GM12874 (cell line): ENCODE data around the gene ULBP3.

Experiments used
- TF ChIP-seq, protein P1 (sequence below): IDR thresholded peaks from 2 replicates; pipeline ENCODE4 v1.5.1; 2011; ENCODE audit warnings: low read depth, mild to moderate bottlenecking, control low read depth, low read length, moderate library complexity; ENCODE audit not compliant: insufficient read depth

The ULBP3 gene

DNA sequence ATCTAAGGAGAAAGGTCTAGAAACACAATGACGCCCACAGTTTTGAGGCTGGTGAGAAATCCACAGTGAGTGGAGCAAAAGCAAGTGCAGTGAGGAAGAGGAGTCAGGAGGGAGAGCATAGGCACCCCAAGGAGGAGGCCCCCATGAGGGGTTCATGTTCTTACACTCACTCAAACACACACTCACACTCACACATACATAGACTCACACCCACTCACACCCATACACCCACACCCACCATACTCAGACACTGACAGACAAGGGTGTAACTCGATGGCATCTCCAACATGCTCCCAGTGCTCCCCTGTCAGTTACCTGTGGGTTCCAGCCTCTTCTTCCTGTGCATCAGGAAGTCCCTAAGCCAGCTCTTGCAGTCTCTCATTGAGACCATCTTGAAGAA is 3.8 kb downstream of the ULBP3 start:
- TF ChIP-seq, protein P1, sequence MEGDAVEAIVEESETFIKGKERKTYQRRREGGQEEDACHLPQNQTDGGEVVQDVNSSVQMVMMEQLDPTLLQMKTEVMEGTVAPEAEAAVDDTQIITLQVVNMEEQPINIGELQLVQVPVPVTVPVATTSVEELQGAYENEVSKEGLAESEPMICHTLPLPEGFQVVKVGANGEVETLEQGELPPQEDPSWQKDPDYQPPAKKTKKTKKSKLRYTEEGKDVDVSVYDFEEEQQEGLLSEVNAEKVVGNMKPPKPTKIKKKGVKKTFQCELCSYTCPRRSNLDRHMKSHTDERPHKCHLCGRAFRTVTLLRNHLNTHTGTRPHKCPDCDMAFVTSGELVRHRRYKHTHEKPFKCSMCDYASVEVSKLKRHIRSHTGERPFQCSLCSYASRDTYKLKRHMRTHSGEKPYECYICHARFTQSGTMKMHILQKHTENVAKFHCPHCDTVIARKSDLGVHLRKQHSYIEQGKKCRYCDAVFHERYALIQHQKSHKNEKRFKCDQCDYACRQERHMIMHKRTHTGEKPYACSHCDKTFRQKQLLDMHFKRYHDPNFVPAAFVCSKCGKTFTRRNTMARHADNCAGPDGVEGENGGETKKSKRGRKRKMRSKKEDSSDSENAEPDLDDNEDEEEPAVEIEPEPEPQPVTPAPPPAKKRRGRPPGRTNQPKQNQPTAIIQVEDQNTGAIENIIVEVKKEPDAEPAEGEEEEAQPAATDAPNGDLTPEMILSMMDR = no peak

DNA sequence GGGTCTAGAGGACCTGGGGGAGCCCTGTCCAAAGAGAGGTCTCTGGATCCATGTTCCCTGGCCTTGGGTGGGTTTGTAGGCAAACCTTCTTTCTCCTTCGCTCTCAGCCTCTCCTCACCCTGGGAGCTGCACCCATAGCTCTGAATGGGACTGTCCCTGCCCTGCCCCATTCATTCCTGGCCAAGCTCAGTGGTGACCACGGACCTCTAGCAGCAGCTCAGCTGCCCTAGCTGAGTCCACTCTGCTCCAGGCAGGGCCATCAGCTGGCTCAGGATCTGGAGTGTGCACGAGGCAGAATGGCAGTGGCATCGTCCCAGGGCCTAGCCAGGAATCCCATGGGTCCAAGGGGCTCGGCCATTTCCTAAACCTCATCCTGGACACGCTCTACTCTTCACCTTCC is 5.3 kb downstream of the ULBP3 start:
- TF ChIP-seq, protein P1 = no peak

DNA sequence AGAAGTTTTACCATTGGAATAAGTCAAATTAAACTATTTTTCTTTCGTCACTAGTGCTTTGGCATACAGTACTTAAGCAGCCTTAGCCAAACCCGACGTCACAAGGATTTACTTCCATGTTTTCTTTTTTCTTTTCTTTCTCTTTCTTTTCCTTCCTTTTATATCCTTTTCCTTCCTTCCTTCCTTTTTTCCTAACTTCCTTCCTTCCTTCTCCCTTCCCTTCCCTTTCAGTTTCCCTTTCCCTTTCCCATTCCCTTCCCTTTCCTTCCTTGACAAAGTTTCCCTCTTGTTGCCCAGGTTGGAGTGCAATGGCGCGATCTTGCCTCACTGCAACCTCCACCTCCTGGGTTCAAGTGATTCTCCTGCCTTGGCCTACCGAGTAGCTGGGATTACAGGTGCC is 9.9 kb downstream of the ULBP3 start:
- TF ChIP-seq, protein P1 = no peak

DNA sequence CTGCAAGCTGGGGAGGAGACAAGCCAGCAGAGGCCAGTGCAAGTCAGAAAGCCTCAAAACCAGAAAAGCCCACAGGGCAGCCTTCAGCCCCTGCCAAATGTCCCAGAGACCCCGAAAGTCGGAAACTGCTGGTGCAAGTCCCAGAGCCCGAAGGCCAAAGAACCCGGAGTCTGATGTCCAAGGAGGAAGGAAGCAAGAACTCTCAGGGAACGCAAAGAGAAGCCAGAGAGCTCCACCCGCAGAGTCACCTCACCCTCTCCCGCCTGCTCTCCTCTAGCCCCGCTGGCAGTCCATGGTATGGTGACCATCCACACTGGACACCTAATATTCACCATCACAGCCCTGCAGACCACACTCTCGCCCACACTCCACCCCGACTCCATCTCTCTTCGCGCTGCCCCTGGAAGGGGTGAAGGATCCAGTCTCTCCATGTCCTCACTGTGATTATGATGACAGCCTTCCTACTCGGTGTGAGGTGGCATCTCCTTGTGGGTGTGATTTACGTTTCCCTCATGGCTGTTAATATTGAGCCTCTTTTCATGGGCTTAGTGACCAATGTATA is 10.6 kb downstream of the ULBP3 start:
- TF ChIP-seq, protein P1 = no peak

DNA sequence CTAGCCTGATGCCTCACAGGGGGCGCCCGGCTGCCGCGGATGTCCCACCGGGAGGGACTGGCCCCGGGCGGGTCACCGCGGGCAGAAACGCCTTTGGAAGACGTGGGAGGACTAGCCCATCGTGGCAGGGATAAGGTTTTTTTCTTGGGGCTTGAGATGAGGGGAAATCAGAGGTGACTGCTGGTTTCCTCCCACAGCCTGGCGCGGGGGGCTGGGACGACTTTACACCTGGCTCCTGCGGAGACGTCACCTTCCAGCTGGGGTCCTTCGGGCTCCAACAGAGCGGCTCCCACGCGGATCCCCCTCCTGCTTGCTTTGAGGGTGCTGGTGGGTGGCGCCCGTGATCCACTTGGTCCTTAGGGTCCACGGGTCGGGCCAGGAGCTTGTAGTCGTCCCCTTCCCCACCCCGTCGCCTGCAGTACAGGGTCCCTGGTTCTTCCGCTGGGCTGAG is 11.4 kb downstream of the ULBP3 start:
- TF ChIP-seq, protein P1 = no peak

DNA sequence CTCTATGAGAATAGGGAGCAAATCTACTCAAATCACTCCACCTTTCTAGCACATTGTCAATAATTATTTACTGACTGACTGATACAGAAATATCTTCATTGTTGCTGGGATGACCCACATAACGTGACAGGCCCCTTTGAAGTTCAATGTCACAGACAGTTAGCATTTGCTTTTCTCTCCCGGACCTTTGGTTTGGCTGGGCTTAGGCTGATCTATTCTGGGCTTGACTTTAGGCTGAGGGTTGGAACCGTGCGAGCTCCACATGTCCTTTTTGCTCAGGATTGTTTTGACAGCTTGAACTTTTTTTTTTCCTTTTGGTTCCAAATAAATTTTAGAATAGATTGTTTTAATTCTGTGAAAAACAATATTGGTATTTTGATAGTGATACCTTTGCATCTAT is 12.0 kb downstream of the ULBP3 start:
- TF ChIP-seq, protein P1 = no peak

DNA sequence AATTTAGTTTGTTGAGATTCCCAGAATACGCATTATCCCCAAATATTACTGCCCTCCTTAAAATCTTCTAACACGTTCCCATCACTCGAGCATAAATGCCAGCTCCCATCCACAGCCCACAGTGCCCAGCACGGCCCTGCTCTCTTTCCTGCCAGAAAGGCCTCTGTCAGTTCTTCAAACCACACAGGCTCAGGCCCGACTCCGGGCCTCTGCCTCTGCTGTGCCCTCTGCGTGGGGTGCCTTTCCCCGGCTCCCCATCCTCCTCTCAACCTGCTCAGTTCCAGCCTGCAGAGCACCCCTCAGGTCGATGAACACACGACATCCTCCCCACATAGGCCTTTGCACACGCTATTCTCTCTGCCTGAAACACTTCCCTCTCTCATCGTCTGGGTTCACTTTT is 12.8 kb downstream of the ULBP3 start:
- TF ChIP-seq, protein P1 = no peak

DNA sequence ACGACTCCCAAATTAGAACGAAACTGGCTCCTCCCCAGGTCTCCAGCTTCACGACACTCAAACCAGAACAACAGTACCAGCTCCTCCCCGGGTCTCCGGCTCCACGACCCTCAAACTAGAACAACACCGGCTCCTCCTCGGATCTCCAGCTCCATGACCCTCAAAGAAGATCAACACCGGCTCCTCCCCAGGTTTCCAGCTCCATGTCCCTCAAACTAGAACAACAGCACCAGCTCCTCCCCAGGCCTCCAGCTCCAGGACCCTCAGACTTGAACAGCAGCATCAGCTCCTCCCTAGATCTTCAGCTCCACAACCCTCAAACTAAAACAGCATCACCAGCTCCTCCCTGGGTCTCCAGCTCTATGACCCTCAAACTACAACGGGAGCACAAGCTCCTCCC is 13.8 kb downstream of the ULBP3 start:
- TF ChIP-seq, protein P1 = no peak
